ENCODE results near the gene B4GALT5. TPM values are rescaled to one million over a fixed set of nuclear protein-coding genes. Genes with fewer than 3 reads are reported as not detected.

B4GALT5 gene, protein sequence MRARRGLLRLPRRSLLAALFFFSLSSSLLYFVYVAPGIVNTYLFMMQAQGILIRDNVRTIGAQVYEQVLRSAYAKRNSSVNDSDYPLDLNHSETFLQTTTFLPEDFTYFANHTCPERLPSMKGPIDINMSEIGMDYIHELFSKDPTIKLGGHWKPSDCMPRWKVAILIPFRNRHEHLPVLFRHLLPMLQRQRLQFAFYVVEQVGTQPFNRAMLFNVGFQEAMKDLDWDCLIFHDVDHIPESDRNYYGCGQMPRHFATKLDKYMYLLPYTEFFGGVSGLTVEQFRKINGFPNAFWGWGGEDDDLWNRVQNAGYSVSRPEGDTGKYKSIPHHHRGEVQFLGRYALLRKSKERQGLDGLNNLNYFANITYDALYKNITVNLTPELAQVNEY
- 44.7 to 57.9 TPM (median 55.1 TPM) in 5 replicates for total RNA-seq (2022; extraction: Qiagen RNA extraction; ENCODE audit: low read depth)

DNA sequence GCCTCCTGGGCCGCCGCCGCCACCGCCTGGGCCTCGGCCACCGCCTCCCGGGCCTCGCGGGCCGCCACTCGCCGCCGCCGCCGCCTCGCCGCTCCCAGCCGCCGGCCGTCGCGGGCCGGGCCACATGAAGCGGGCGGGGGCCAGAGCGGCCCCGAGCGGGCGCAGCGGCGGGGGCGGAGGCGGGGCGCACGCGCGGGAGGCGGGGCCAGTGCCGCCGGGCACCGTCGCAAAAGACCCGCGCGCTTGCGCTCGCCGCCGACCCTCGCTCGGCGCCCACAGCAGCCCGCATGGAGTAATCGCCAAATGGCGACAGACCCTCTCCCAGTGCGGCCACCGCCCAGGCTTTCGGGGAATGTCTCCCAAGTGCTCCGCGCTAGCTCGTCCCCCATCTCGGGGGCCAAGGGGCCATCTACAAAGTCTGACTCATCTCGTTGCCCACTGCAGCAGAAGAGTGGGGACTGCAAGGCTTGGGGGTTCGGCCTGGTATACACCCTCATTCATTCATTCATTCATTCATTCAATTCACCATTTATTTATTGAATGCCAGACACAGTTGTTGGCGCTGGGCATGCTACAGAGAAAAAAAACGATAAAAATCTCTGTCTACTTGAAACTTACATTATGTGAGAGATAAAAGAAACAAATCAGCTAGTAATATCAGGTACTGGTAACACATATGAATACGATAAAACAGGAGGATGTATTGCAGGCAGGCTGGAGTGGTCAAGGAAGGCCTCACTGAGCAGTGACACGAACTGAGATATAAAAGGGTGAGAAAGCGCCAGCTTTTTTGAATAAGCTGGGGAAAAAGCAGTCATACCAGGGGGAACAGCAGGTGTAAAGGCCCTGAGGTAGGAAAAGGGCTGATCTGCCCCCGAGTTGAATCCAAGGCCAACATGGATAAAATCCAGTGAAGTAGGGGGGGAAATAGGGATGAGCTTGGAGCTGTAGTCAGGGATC, at the start of gene B4GALT5:
Gene B4GALT5 (minus strand): TSS at position 126 of the 960 bp plus-strand sequence. CDS start 188 bp downstream, outside the sequence.

Other genes starting within 250 kb of the B4GALT5 start
- gene KCNB1, start 231.2 kb downstream of the B4GALT5 start, total RNA-seq (2022; extraction: Qiagen RNA extraction; ENCODE audit: low read depth) = 0.14 to 0.44 TPM (median 0.24 TPM) in 5 replicates
- 0.02 TPM in 2 of 5 replicates, not detected in the others for gene PTGIS, start 145.7 kb downstream of the B4GALT5 start, total RNA-seq (2022; extraction: Qiagen RNA extraction; ENCODE audit: low read depth)
- gene SLC9A8, start 99.0 kb upstream of the B4GALT5 start, total RNA-seq (2022; extraction: Qiagen RNA extraction; ENCODE audit: low read depth) = 7.3 to 9.3 TPM (median 8.3 TPM) in 5 replicates
- gene SPATA2, start 201.7 kb upstream of the B4GALT5 start, total RNA-seq (2022; extraction: Qiagen RNA extraction; ENCODE audit: low read depth) = 8.0 to 9.6 TPM (median 8.3 TPM) in 5 replicates
- 69.9 to 79.6 TPM (median 71.0 TPM) in 5 replicates for gene RNF114, start 222.5 kb upstream of the B4GALT5 start, total RNA-seq (2022; extraction: Qiagen RNA extraction; ENCODE audit: low read depth)

Data from A549 treated with CpdA at 1 μM for 4 hours (cell line).